ENCODE results near the gene WDR45B.
"Not testable (repeated sequence)": the region's sequence is repeated elsewhere in the genome, so short reads cannot be mapped to it uniquely, and the experiment has no call there.

WDR45B gene

DNA sequence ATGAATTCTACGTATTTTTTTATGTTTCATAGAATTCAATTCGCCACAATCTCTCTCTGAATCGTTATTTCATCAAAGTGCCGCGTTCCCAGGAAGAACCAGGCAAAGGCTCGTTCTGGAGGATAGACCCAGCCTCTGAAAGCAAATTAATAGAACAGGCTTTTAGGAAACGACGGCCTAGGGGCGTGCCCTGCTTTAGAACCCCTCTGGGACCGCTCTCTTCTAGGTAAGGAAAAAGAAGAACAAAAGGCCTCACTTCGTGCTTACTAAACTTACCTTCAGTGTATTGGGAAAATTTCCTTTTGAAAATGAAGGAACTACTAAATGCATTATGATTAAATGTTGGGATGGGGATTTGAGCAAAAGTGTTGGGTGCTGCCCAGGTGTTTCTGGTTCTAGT is 65.5 kb downstream of the WDR45B start:
- H3K9me3 ChIP-seq (replicated peaks; ENCODE audit: low read length): no peaks in the 10 kb centered on the region

DNA sequence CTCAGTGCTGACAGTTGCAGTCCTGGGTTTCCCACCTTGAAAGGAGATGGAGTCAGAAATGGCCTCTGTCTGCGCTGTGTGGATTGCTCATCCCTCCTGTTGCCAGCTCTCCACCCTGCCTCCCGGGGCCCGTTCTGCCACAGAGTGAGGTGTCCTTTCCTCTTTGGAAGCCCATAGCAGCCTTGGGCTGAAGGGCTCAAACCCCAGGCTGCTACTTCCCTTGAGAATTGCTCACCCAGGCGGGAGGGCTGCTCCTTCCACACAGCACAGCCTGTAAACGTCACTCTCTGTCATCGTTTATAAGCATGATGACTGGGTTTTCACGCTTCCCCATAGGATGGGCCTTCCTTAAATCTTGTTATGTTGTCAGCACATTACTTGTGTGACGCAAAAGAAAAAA is 66.0 kb downstream of the WDR45B start:
- Histone ChIP-seq H3K9ac (ENCODE audit: low read depth, low read length) (no peak overlapping the region), H3K4me1 (ENCODE audit: control insufficient read depth, insufficient read depth, low read length) (no peaks in the 10 kb centered on the region), H3K4me3 (ENCODE audit: low read length) (no peak overlapping the region), H3K4me2 (ENCODE audit: low read length) (no peak overlapping the region), H3K9me3 (replicated peaks; ENCODE audit: low read length) (no peaks in the 10 kb centered on the region), H3K27me3 (ENCODE audit: control insufficient read depth, insufficient read depth, low read length) (no peaks in the 10 kb centered on the region), H3K36me3 (ENCODE audit: insufficient read depth, low read length) (peaks cover 38% of the 10 kb centered on the region)

More for the DNA sequence above, 65.5 kb downstream of the WDR45B start:
- H3K4me2 ChIP-seq (ENCODE audit: low read length): no peak overlapping the region
- H3K4me3 ChIP-seq (ENCODE audit: low read length): no peak overlapping the region
- no peaks in the 10 kb centered on the region for H3K4me1 ChIP-seq (ENCODE audit: control insufficient read depth, insufficient read depth, low read length)
- H3K9ac ChIP-seq (ENCODE audit: low read depth, low read length): no peak overlapping the region
- H3K36me3 ChIP-seq (ENCODE audit: insufficient read depth, low read length): peaks cover 42% of the 10 kb centered on the region
- H3K27me3 ChIP-seq (ENCODE audit: control insufficient read depth, insufficient read depth, low read length): no peaks in the 10 kb centered on the region

DNA sequence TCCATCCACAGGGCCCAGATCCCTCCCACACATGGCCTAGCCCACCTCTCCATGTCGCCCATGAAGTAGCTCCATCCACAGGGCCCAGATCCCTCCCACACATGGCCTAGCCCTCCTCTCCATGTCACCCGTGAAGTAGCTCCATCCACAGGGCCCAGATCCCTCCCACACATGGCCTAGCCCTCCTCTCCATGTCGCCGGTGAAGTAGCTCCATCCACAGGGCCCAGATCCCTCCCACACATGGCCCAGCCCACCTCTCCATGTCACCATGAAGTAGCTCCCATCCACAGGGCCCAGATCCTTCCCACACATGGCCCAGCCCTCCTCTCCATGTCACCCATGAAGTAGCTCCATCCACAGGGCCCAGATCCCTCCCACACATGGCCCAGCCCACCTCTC is 68.3 kb downstream of the WDR45B start:
- not testable (repeated sequence) for H3K4me3 ChIP-seq (ENCODE audit: low read length); H3K4me2 ChIP-seq (ENCODE audit: low read length); H3K9ac ChIP-seq (ENCODE audit: low read depth, low read length); H3K9me3 ChIP-seq (replicated peaks; ENCODE audit: low read length); H3K27me3 ChIP-seq (ENCODE audit: control insufficient read depth, insufficient read depth, low read length); H3K4me1 ChIP-seq (ENCODE audit: control insufficient read depth, insufficient read depth, low read length)
- H3K36me3 ChIP-seq (ENCODE audit: insufficient read depth, low read length): peaks cover 35% of the 10 kb centered on the region

DNA sequence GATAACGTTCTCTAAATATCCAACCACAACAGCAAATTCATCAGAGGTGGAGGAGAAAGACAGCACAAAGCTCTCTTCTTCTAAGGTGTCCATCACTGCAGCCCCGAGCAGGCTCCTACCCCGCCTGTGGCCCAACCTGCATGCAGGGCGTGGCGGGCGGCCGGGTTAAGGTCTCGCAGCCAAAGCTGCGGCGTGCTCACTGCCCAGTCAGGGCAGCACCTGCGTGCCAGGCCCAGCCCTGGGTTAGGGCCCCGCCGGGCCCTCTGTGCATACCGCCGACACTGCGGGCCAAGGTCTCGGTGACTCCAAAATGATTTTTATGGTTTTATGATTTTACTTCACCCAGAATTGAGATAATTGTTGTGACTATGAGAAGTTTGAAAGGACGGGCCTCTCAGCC is 70.9 kb downstream of the WDR45B start:
- no peaks in the 10 kb centered on the region for H3K27me3 ChIP-seq (ENCODE audit: control insufficient read depth, insufficient read depth, low read length)
- H3K4me3 ChIP-seq (ENCODE audit: low read length): no peak overlapping the region
- no peak overlapping the region for H3K4me2 ChIP-seq (ENCODE audit: low read length)
- no peaks in the 10 kb centered on the region for H3K9me3 ChIP-seq (replicated peaks; ENCODE audit: low read length)
- H3K4me1 ChIP-seq (ENCODE audit: control insufficient read depth, insufficient read depth, low read length): no peaks in the 10 kb centered on the region
- H3K9ac ChIP-seq (ENCODE audit: low read depth, low read length): no peak overlapping the region
- H3K36me3 ChIP-seq (ENCODE audit: insufficient read depth, low read length): peaks cover 38% of the 10 kb centered on the region

DNA sequence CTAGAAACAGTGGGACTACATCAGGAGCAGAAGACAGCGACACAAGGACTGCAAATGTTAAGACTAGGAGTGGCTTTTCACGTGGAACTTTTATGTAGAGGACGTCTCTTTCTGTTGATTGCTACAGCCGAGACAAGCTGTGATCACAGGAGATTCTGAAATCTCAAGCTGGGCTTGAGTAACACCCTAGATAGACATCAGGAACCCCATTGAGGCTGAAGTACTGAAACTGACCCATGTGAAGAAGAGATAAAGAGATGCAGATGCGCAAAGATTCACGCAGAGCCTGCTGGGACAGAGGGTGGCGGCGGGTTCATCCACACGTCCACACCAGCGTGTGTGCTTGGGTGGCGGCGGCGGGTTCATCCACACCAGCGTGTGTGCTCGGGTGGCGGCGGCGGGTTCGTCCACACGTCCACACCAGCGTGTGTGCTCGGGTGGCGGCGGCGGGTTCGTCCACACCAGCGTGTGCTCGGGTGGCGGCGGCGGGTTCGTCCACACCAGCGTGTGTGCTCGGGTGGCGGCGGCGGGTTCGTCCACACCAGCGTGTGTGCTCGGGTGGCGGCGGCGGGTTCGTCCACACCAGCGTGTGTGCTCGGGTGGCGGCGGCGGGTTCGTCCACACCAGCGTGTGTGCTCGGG is 72.5 kb downstream of the WDR45B start:
- not testable (repeated sequence) for H3K27me3 ChIP-seq (ENCODE audit: control insufficient read depth, insufficient read depth, low read length); H3K9me3 ChIP-seq (replicated peaks; ENCODE audit: low read length); H3K4me3 ChIP-seq (ENCODE audit: low read length); H3K9ac ChIP-seq (ENCODE audit: low read depth, low read length); H3K4me1 ChIP-seq (ENCODE audit: control insufficient read depth, insufficient read depth, low read length); H3K4me2 ChIP-seq (ENCODE audit: low read length)
- peaks cover 50% of the 10 kb centered on the region for H3K36me3 ChIP-seq (ENCODE audit: insufficient read depth, low read length)

DNA sequence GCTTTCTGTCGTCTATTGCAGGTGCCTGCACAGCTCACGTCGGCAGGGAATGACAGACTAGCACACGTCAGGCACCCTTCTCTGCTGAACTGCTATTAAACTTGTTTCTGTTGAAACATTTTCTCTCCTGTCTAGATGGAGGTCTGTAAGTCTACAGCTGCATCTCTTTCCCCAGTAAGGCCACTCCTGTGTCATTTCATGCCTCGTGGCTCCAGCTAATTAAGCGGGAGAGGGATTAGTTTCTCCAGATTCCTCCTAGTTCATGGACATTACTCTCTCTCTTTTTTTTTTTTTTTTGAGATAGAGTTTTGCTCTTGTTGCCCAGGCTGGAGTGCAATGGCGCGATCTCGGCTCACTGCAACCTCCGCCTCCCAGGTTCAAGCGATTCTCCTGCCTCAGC is 74.2 kb downstream of the WDR45B start:
- peaks cover 2% of the 10 kb centered on the region for H3K4me1 ChIP-seq (ENCODE audit: control insufficient read depth, insufficient read depth, low read length)
- H3K9ac ChIP-seq (ENCODE audit: low read depth, low read length): no peak overlapping the region
- H3K9me3 ChIP-seq (replicated peaks; ENCODE audit: low read length): no peaks in the 10 kb centered on the region
- no peak overlapping the region for H3K4me3 ChIP-seq (ENCODE audit: low read length)
- no peaks in the 10 kb centered on the region for H3K27me3 ChIP-seq (ENCODE audit: control insufficient read depth, insufficient read depth, low read length)
- H3K4me2 ChIP-seq (ENCODE audit: low read length): no peak overlapping the region
- peaks cover 63% of the 10 kb centered on the region for H3K36me3 ChIP-seq (ENCODE audit: insufficient read depth, low read length)

DNA sequence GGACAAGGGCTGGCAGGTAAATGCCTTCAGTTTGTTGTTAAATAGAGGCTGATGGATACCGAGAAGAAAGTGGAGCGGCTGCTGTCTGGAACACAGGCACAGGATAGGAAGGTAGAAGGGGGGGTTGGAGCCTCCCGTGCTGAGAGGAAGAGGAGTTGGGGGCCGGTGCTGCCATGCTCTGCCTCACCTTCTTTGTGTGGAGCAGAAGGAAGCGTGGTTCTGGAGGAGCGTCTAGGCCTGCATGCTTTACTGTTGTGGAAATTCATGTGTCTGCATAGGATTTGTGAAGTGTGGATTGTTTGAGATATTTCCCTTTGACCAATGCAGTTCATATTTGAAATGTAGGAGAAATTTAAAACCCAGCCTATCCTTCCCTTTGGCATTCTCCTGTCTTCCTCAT is 76.4 kb downstream of the WDR45B start:
- Histone ChIP-seq H3K36me3 (ENCODE audit: insufficient read depth, low read length) (peaks cover 67% of the 10 kb centered on the region), H3K4me1 (ENCODE audit: control insufficient read depth, insufficient read depth, low read length) (peaks cover 12% of the 10 kb centered on the region), H3K4me2 (ENCODE audit: low read length) (no peak overlapping the region), H3K27me3 (ENCODE audit: control insufficient read depth, insufficient read depth, low read length) (no peaks in the 10 kb centered on the region), H3K9ac (ENCODE audit: low read depth, low read length) (no peak overlapping the region), H3K9me3 (replicated peaks; ENCODE audit: low read length) (no peaks in the 10 kb centered on the region), H3K4me3 (ENCODE audit: low read length) (no peak overlapping the region)

DNA sequence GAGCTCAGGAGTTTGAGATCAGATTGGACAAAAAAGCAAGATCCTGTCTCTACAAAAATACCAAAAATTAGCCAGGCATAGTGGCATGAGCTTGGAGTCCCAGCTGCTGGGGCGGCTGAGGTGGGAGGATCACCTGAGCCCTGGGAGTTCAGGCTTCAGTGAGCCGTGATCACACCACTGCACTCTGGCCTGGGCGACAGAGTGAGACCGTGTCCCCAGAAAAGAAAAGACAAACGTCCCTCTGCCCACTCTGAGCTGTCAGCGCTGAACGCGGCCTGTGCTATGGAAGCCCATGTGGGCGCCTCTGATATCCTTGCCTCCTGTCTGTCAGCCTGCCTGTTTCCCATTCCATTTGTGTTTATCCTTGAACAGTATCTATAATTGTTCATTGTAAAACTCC is 78.0 kb downstream of the WDR45B start:
- Histone ChIP-seq H3K36me3 (ENCODE audit: insufficient read depth, low read length) (peaks cover 73% of the 10 kb centered on the region), H3K4me2 (ENCODE audit: low read length) (no peak overlapping the region)

DNA sequence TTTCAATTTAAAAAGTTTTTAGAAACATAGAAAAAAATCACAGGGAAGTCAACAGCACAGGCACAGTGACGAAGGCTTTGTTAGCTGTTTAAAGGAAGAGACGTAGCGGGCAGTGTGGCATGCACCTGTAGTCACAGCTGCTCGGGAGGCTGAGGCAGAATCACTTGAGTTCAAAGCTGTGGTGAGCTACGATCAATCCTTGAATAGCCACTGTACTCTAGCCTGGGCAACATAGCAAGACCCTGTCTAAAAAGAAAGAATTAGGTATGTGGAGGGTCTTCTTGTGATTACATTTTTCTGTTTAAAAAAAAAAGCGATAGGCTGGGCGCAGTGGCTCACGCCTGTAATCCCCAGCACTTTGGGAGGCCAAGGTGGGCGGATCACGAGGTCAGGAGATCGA is 78.6 kb downstream of the WDR45B start:
- H3K9me3 ChIP-seq (replicated peaks; ENCODE audit: low read length): no peaks in the 10 kb centered on the region
- no peaks in the 10 kb centered on the region for H3K27me3 ChIP-seq (ENCODE audit: control insufficient read depth, insufficient read depth, low read length)
- peaks cover 71% of the 10 kb centered on the region for H3K36me3 ChIP-seq (ENCODE audit: insufficient read depth, low read length)
- peaks cover 23% of the 10 kb centered on the region for H3K4me1 ChIP-seq (ENCODE audit: control insufficient read depth, insufficient read depth, low read length)
- no peak overlapping the region for H3K4me2 ChIP-seq (ENCODE audit: low read length)
- H3K9ac ChIP-seq (ENCODE audit: low read depth, low read length): no peak overlapping the region
- no peak overlapping the region for H3K4me3 ChIP-seq (ENCODE audit: low read length)

More for the DNA sequence above, 78.0 kb downstream of the WDR45B start:
- Histone ChIP-seq H3K27me3 (ENCODE audit: control insufficient read depth, insufficient read depth, low read length) (no peaks in the 10 kb centered on the region), H3K9ac (ENCODE audit: low read depth, low read length) (no peak overlapping the region), H3K9me3 (replicated peaks; ENCODE audit: low read length) (no peaks in the 10 kb centered on the region), H3K4me3 (ENCODE audit: low read length) (no peak overlapping the region), H3K4me1 (ENCODE audit: control insufficient read depth, insufficient read depth, low read length) (peaks cover 20% of the 10 kb centered on the region)

DNA sequence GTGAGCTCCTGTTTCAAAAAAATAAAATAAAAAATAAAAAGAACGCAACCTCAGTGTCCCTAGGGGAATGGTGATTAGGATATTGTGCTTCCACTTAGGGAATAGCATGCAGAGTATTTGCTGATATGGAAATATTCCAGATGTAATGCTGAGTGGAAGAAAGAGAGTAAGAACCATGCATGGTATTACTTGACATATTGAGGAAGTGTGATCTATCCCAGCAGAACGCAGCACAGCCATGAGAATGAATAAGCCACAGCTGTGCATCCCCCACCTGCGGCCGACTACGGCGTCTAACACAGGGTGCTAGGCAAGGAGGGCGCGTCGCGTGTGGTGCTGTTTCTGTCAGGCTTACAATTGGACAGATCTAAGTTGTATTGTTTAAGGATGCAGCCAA is 79.2 kb downstream of the WDR45B start:
- H3K4me2 ChIP-seq (ENCODE audit: low read length): no peak overlapping the region
- H3K4me1 ChIP-seq (ENCODE audit: control insufficient read depth, insufficient read depth, low read length): peaks cover 23% of the 10 kb centered on the region
- H3K9ac ChIP-seq (ENCODE audit: low read depth, low read length): no peak overlapping the region
- H3K36me3 ChIP-seq (ENCODE audit: insufficient read depth, low read length): peaks cover 68% of the 10 kb centered on the region
- H3K4me3 ChIP-seq (ENCODE audit: low read length): no peak overlapping the region
- no peaks in the 10 kb centered on the region for H3K27me3 ChIP-seq (ENCODE audit: control insufficient read depth, insufficient read depth, low read length)
- H3K9me3 ChIP-seq (replicated peaks; ENCODE audit: low read length): no peaks in the 10 kb centered on the region

DNA sequence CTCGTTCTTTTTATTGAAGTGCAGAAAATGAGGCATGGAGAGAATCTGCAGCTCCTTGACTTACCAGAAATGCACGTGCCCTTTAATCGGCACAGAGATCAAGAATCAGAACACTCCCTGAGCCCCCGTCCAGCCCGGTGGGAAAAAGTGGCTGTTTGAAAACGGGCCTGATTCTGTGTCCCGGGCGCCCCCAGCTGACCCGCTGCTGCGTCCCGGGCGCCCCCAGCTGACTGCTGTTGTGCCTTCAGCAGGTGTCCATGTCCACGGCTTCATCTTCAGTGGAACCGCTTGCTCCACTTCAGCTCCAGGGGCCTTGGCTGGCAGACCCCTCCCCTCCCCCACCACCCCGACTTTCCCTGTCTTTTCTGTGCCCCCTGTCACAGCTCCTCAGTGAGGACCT is 81.0 kb downstream of the WDR45B start:
- H3K36me3 ChIP-seq (ENCODE audit: insufficient read depth, low read length): peaks cover 58% of the 10 kb centered on the region
- peaks cover 29% of the 10 kb centered on the region for H3K4me1 ChIP-seq (ENCODE audit: control insufficient read depth, insufficient read depth, low read length)
- H3K9ac ChIP-seq (ENCODE audit: low read depth, low read length): no peak overlapping the region
- H3K4me2 ChIP-seq (ENCODE audit: low read length): no peak overlapping the region
- H3K9me3 ChIP-seq (replicated peaks; ENCODE audit: low read length): no peaks in the 10 kb centered on the region
- no peaks in the 10 kb centered on the region for H3K27me3 ChIP-seq (ENCODE audit: control insufficient read depth, insufficient read depth, low read length)
- no peak overlapping the region for H3K4me3 ChIP-seq (ENCODE audit: low read length)

DNA sequence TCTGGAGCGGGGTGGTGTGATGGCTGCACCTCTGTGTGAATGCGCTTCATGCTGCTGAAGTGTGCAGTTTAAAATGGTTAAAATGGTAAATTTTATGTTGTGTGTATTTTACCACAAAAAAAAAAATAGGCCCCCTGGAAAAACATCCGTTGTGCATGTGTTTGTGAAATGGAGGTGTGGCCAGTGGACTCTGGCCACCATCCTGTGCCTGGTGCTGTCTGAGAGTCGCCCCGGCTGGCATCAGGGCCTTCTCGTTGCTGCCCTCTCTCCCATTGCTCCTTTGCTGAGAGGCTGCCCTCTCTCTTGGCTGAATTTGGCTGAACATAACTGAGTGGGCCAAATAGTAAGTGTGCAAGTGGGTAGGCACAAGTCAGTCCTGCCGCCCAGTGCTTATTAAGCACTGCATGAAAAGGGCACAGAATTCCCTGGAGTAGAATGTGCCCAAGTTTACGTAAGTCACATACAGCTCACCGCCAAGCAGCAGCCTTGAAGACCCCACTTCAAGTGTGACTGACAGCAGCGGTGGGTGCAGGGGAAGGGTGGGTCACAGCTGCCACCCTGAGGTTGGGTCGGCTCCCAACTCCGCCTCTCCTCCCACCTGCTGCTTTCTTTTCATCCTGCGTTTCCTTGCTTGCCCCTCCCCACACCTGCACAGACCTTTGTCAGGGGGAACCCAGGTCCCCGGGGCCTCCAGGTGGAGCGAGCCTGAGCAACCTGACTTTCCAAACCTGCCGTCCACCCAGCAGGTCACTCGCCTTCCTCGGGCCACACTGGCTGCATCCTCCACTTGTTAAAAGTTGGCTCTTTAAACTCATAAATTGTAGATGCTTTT is 81.9 kb downstream of the WDR45B start:
- Histone ChIP-seq H3K4me2 (ENCODE audit: low read length) (no peak overlapping the region), H3K36me3 (ENCODE audit: insufficient read depth, low read length) (peaks cover 49% of the 10 kb centered on the region), H3K9ac (ENCODE audit: low read depth, low read length) (no peak overlapping the region), H3K4me1 (ENCODE audit: control insufficient read depth, insufficient read depth, low read length) (peaks cover 29% of the 10 kb centered on the region), H3K27me3 (ENCODE audit: control insufficient read depth, insufficient read depth, low read length) (no peaks in the 10 kb centered on the region), H3K4me3 (ENCODE audit: low read length) (no peak overlapping the region), H3K9me3 (replicated peaks; ENCODE audit: low read length) (no peaks in the 10 kb centered on the region)
